Heart left ventricle (tissue), 16 donors: ENCODE data around the gene OTOGL. TPM values are rescaled to one million over a fixed set of nuclear protein-coding genes. Genes with fewer than 3 reads are reported as not detected.
"Not testable (repeated sequence)": the region's sequence is repeated elsewhere in the genome, so short reads cannot be mapped to it uniquely, and the experiment has no call there.

Source experiments
- ATAC-seq, 4 donors: fragments of 200-7000 bp; cut with Tn5 transposase; one replicate each; pipeline ENCODE4 v1.9.1; 2020 to 2022; ENCODE audit warnings: moderate library complexity in 4 of 4, mild to moderate bottlenecking in 3 of 4, moderate number of reproducible peaks in 1 of 4
- DNase-seq, 5 donors: peaks; one replicate each; pipeline ENCODE4 v3.0.0-alpha.2; 2020
- H3K27ac ChIP-seq, 12 donors: fragments of 200-600 bp; sonication (generic) in 4 of 12; one replicate each; pipeline versions ENCODE4 v1.5.0 to v1.8.0; 2016 to 2022; ENCODE audit warnings: mild to moderate bottlenecking in 2 of 12
- H3K27me3 ChIP-seq, 9 donors: fragments of 200-600 bp; sonication (generic) in 2 of 9; one replicate each; pipeline versions ENCODE4 v1.5.1 to v1.8.0; 2016 to 2022; ENCODE audit warnings: mild to moderate bottlenecking in 3 of 9
- H3K36me3 ChIP-seq, 9 donors: fragments of 200-600 bp; sonication (generic) in 2 of 9; one replicate each; pipeline versions ENCODE4 v1.5.0 to v1.8.0; 2018 to 2022; ENCODE audit warnings: mild to moderate bottlenecking in 2 of 9
- H3K4me1 ChIP-seq, 12 donors: fragments of 200-600 bp; sonication (generic) in 4 of 12; one replicate each; pipeline versions ENCODE4 v1.5.0 to v1.8.0; 2016 to 2022; ENCODE audit warnings: mild to moderate bottlenecking in 3 of 12
- H3K4me3 ChIP-seq, 12 donors: fragments of 200-600 bp; sonication (generic) in 4 of 12; one replicate each; pipeline versions ENCODE4 v1.5.0 to v1.8.0; 2017 to 2022; ENCODE audit warnings: mild to moderate bottlenecking in 9 of 12, moderate library complexity in 4 of 12
- H3K9me3 ChIP-seq, 12 donors: fragments of 200-600 bp; sonication (generic) in 4 of 12; one replicate each; pipeline versions ENCODE4 v1.5.0 to v1.8.0; 2016 to 2022; ENCODE audit warnings: mild to moderate bottlenecking in 1 of 12
- POLR2A ChIP-seq, 2 donors: fragments of 450-650 bp; IDR thresholded peaks; one replicate each; pipeline ENCODE4 v1.6.1; 2017; ENCODE audit warnings: antibody characterized with exemption in 2 of 2, mild to moderate bottlenecking in 2 of 2, moderate library complexity in 2 of 2
- WGBS, 4 donors: extraction: QIAGEN DNeasy Blood & Tissue Kit in 2 of 4; methylation state at CpG; one replicate each; pipeline versions ENCODE4 v1.1.5 to v1.1.7; 2013 to 2018; 5-methylcytosine and 5-hydroxymethylcytosine counted together
- intact Hi-C, 10 donors: fragments of 100-400 bp; cut with DNase I; formaldehyde crosslinking; loops; one replicate each; pipeline versions ENCODE4 v1.11.1 to v1.14.2; 2022
- polyA plus RNA-seq, 2 donors: library from polyadenylated mRNA; stranded (reverse); fragments of 200-250 nt; gene quantifications; one replicate each; pipeline ENCODE4 v1.2.3, GENCODE V29; 2013
- total RNA-seq, 9 donors: library from RNA; depleted of rRNA in 2 of 9; stranded (reverse); fragments of >200 nt in 2 of 9; fragmentation: NEBNext Ultra II Directional in 3 of 9; extraction: Animal tissue kit (Norgen Biotek cat#: 25700) in 3 of 9; gene quantifications; one replicate each; pipeline versions ENCODE4 v1.1.0 to v1.2.4, GENCODE V29; 2016 to 2023
- TF ChIP-seq, protein P1 (sequence below), 12 donors: fragments of 200-600 bp; sonication (generic) in 4 of 12; IDR thresholded peaks; one replicate each; pipeline versions ENCODE4 v1.5.0 to v1.8.0; 2018 to 2022; ENCODE audit warnings: antibody characterized with exemption in 12 of 12, mild to moderate bottlenecking in 5 of 12
- donor health status: ischemic (EF 13 %, LVEDD 7.1; RV severe dilation, severe dysfunction).
- donor health status: healthy with polysubstance abuse.
- donor health status: DM: no; HTN: yes; CAD: no.
- donor health status: DM: no; HTN: no; CAD: no.
- donor health status: ischemic (EF 25% LVEDD 6.9; RV normal size, moderate dysfunction).
- donor health status: ischemic (EF 25% LVEDD 5.7; RV mildly dilated, moderate dysfunction).
- donor health status: healthy.
- donor health status: DM: yes; HTN: yes; CAD: no.
- donor health status: ischemic (EF 35%, LVEDD 5.7; RV mildly dilated, moderate dysfunction).
- donor health status: nonischemic (EF 11% LVEDD 7.7; RV severe dilation, severe dysfunction).
- donor health status: DM: yes; HTN: yes; CAD: no.
- donor health status: PGD.
- donor health status: ischemic (EF 29% LVEDD 5.4; RV normal size, mild dysfunction).
- donor health status: nonischemic (EF 23%, LVEDD 6.1; RV moderate dilation, normal function).

Gene OTOGL
- total and polyA plus RNA-seq, 11 donors: 0.05 to 1.3 (median 0.27) TPM

GRCh38 chr12:80135624-80136023, 36.3 kb downstream of the OTOGL start:
- 97 to 99% (median 97%) methylated on average over 3 of the region's 3 CpGs for WGBS, 4 donors
- Histone ChIP-seq H3K4me3 (no peak overlapping the region), H3K27me3 (no peaks in the 10 kb centered on the region), H3K4me1 (no peaks in the 10 kb centered on the region), H3K9me3 (no peaks in the 10 kb centered on the region), H3K27ac (no peak overlapping the region), H3K36me3 (no peaks in the 10 kb centered on the region)
- no peak for DNase-seq
- TF ChIP-seq, protein P1, sequence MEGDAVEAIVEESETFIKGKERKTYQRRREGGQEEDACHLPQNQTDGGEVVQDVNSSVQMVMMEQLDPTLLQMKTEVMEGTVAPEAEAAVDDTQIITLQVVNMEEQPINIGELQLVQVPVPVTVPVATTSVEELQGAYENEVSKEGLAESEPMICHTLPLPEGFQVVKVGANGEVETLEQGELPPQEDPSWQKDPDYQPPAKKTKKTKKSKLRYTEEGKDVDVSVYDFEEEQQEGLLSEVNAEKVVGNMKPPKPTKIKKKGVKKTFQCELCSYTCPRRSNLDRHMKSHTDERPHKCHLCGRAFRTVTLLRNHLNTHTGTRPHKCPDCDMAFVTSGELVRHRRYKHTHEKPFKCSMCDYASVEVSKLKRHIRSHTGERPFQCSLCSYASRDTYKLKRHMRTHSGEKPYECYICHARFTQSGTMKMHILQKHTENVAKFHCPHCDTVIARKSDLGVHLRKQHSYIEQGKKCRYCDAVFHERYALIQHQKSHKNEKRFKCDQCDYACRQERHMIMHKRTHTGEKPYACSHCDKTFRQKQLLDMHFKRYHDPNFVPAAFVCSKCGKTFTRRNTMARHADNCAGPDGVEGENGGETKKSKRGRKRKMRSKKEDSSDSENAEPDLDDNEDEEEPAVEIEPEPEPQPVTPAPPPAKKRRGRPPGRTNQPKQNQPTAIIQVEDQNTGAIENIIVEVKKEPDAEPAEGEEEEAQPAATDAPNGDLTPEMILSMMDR (IDR thresholded peaks at IDR 0.05): no peak
- TF ChIP-seq POLR2A (IDR thresholded peaks at IDR 0.05): no peak
- intact Hi-C loops: no loop called here
- ATAC-seq: no peak

- DNase-seq (no peak), ATAC-seq (no peak)
- Histone ChIP-seq H3K9me3 (no peaks in the 10 kb centered on the region), H3K4me1 (no peaks in the 10 kb centered on the region), H3K36me3 (no peaks in the 10 kb centered on the region), H3K27ac (no peak overlapping the region), H3K4me3 (no peak overlapping the region), H3K27me3 (no peaks in the 10 kb centered on the region)
- intact Hi-C loops: no loop called here
- WGBS, 4 donors: 79 to 96% (median 91%) methylated on average over 4 of the region's 4 CpGs
- TF ChIP-seq POLR2A (IDR thresholded peaks at IDR 0.05): no peak
- TF ChIP-seq, protein P1 (IDR thresholded peaks at IDR 0.05): no peak
These were observed 40.7 kb downstream of the OTOGL start for GRCh38 chr12:80140005-80140404.

GRCh38 chr12:80142640-80143039, 43.3 kb downstream of the OTOGL start:
- intact Hi-C loops: no loop called here
- TF ChIP-seq POLR2A (IDR thresholded peaks at IDR 0.05): no peak
- TF ChIP-seq, protein P1 (IDR thresholded peaks at IDR 0.05): no peak
- WGBS, 4 donors: 50 to 73% (median 63%) methylated on average over 2 of the region's 2 CpGs
- H3K27me3 ChIP-seq: no peaks in the 10 kb centered on the region
- DNase-seq (no peak), ATAC-seq (no peak)
- no peaks in the 10 kb centered on the region for H3K9me3 ChIP-seq
- no peak overlapping the region for H3K27ac ChIP-seq
- H3K4me3 ChIP-seq: no peak overlapping the region
- no peaks in the 10 kb centered on the region for H3K4me1 ChIP-seq
- no peaks in the 10 kb centered on the region for H3K36me3 ChIP-seq

- intact Hi-C loops: no loop called here
- WGBS, 4 donors: 87 to 91% (median 90%) methylated on average over 4 of the region's 4 CpGs
- Histone ChIP-seq H3K27me3 (no peaks in the 10 kb centered on the region), H3K9me3 (no peaks in the 10 kb centered on the region), H3K27ac (no peak overlapping the region), H3K4me1 (no peaks in the 10 kb centered on the region), H3K4me3 (no peak overlapping the region), H3K36me3 (no peaks in the 10 kb centered on the region)
- ATAC-seq (no peak), DNase-seq (no peak)
- TF ChIP-seq, protein P1 (IDR thresholded peaks at IDR 0.05): no peak
- TF ChIP-seq POLR2A (IDR thresholded peaks at IDR 0.05): no peak
These were observed 44.2 kb downstream of the OTOGL start for GRCh38 chr12:80143537-80143936.

DNA sequence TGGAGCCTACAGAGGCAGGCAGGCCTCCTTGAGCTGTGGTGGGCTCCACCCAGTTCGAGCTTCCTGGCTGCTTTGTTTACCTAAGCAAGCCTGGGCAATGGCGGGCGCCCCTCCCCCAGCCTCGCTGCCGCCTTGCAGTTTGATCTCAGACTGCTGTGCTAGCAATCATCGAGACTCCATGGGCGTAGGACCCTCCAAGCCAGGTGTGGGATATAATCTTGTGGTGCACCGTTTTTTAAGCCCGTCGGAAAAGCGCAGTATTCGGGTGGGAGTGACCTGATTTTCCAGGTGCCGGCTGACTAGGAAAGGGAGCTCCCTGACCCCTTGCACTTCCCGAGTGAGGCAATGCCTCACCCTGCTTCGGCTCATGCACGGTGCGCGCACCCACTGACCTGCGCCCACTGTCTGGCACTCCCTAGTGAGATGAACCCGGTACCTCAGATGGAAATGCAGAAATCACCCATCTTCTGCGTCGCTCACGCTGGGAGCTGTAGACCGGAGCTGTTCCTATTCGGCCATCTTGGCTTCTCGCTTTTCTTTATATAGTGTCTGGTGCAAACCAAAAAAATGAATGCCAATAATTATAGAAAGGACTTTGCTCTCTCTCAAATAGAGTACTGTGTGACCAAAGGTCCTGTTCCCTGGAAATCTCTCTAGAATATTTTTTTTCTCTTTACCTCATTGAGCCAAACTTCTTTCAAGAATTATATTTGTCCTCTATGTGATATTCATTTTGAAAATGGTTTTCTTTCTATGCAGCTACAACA, 50.4 kb downstream of the OTOGL start:
- ATAC-seq, H3K27me3 ChIP-seq, H3K4me3 ChIP-seq, DNase-seq, H3K9me3 ChIP-seq, H3K36me3 ChIP-seq, intact Hi-C loops, H3K27ac ChIP-seq, H3K4me1 ChIP-seq: not testable (repeated sequence)
- 83 to 93% (median 88%) methylated on average over 14 to 21 of the region's 26 CpGs for WGBS, 4 donors
